ENCODE data around the gene KRT23. TPM values are rescaled to one million over a fixed set of nuclear protein-coding genes. Genes with fewer than 3 reads are reported as not detected.
A peak's percentile ranks its signal among the peaks of the same experiment; 100 is the strongest.

KRT23 gene
- total and polyA plus RNA-seq, 3 experiments from 2014 or later, result not detected

- no peaks in the 10 kb centered on the region for H3K4me1 ChIP-seq (ENCODE audit: insufficient read depth, low read length)
- DNase-seq, result no peak
These were observed 22.2 kb downstream of the KRT23 start for GRCh38 chr17:40915199-40915661.

GRCh38 chr17:40914075-40914855 lies 23.2 kb downstream of the KRT23 start:
- Mint-ChIP-seq H3K36me3 (no peaks in the 10 kb centered on the region), H3K27ac (no peak overlapping the region), H3K4me3 (no peak overlapping the region), H3K27me3 (peaks cover 18 to 31% of the 10 kb centered on the region in 2 donors), H3K4me1 (peaks cover 0 to 1% (median 0%) of the 10 kb centered on the region in 3 donors), H3K9me3 (no peaks in the 10 kb centered on the region)
- DNase-seq, result no peak
- no peaks in the 10 kb centered on the region for H3K9me3 ChIP-seq (ENCODE audit: low read length)
- H3K4me3 ChIP-seq (ENCODE audit: low read length), result no peak overlapping the region
- H3K4me1 ChIP-seq (ENCODE audit: insufficient read depth, low read length), result no peaks in the 10 kb centered on the region
- no peaks in the 10 kb centered on the region for H3K36me3 ChIP-seq (ENCODE audit: insufficient read depth, low read length)
- CTCF ChIA-PET, result interaction anchor here (0.6 to 1.8 kb wide), 3 partner anchors 732 to 748 kb away, joined by 3 to 6 read pairs (median 5); no protein-coding TSS in a partner anchor
- H3K27ac ChIP-seq (ENCODE audit: low read depth, low read length), result no peak overlapping the region
- POLR2A ChIA-PET, result no interaction called here
- H3K27me3 ChIP-seq (ENCODE audit: insufficient read depth, low read length, poor library complexity, severe bottlenecking), result no peaks in the 10 kb centered on the region

More at GRCh38 chr17:40915199-40915661, 22.2 kb downstream of the KRT23 start:
- H3K27ac ChIP-seq (ENCODE audit: low read depth, low read length), result no peak overlapping the region
- peak overlapping the region in 1 of 8 donors; percentile 24 for H3K27ac Mint-ChIP-seq
- no peaks in the 10 kb centered on the region for H3K36me3 ChIP-seq (ENCODE audit: insufficient read depth, low read length)
- H3K27me3 Mint-ChIP-seq, result peaks cover 19 to 37% of the 10 kb centered on the region in 2 donors
- CTCF ChIA-PET, result interaction anchor here (1.8 kb wide), 1 partner anchor 747 kb away, joined by 6 read pairs; no protein-coding TSS in a partner anchor
- H3K4me1 Mint-ChIP-seq, result no peaks in the 10 kb centered on the region
- H3K36me3 Mint-ChIP-seq, result no peaks in the 10 kb centered on the region
- no peaks in the 10 kb centered on the region for H3K9me3 Mint-ChIP-seq
- POLR2A ChIA-PET, result no interaction called here
- no peaks in the 10 kb centered on the region for H3K9me3 ChIP-seq (ENCODE audit: low read length)
- no peak overlapping the region for H3K4me3 ChIP-seq (ENCODE audit: low read length)
- H3K4me3 Mint-ChIP-seq, result no peak overlapping the region
- H3K27me3 ChIP-seq (ENCODE audit: insufficient read depth, low read length, poor library complexity, severe bottlenecking), result no peaks in the 10 kb centered on the region

GRCh38 chr17:40912486-40913210 lies 24.8 kb downstream of the KRT23 start:
- H3K4me3 Mint-ChIP-seq, result no peak overlapping the region
- no peak for DNase-seq
- H3K4me3 ChIP-seq (ENCODE audit: low read length), result no peak overlapping the region
- H3K27me3 Mint-ChIP-seq, result peaks cover 18 to 46% of the 10 kb centered on the region in 2 donors
- H3K9me3 Mint-ChIP-seq, result no peaks in the 10 kb centered on the region
- H3K27me3 ChIP-seq (ENCODE audit: insufficient read depth, low read length, poor library complexity, severe bottlenecking), result peaks cover 10% of the 10 kb centered on the region
- POLR2A ChIA-PET, result no interaction called here
- H3K36me3 Mint-ChIP-seq, result no peaks in the 10 kb centered on the region
- H3K4me1 Mint-ChIP-seq, result peaks cover 0 to 2% (median 0%) of the 10 kb centered on the region in 3 donors
- no peaks in the 10 kb centered on the region for H3K4me1 ChIP-seq (ENCODE audit: insufficient read depth, low read length)
- H3K36me3 ChIP-seq (ENCODE audit: insufficient read depth, low read length), result no peaks in the 10 kb centered on the region
- H3K27ac Mint-ChIP-seq, result no peak overlapping the region
- no peak overlapping the region for H3K27ac ChIP-seq (ENCODE audit: low read depth, low read length)
- no peaks in the 10 kb centered on the region for H3K9me3 ChIP-seq (ENCODE audit: low read length)
- CTCF ChIA-PET, result interaction anchor here (1.5 to 2.0 kb wide), 2 partner anchors 636 to 736 kb away, joined by 3 to 5 read pairs; no protein-coding TSS in a partner anchor

- Mint-ChIP-seq H3K36me3 (no peaks in the 10 kb centered on the region), H3K27me3 (peaks cover 14 to 58% of the 10 kb centered on the region in 2 donors), H3K9me3 (no peaks in the 10 kb centered on the region), H3K4me1 (peaks cover 0 to 2% (median 0%) of the 10 kb centered on the region in 3 donors), H3K27ac (peak overlapping the region in 1 of 8 donors; percentile 63), H3K4me3 (no peak overlapping the region)
- Histone ChIP-seq H3K9me3 (ENCODE audit: low read length) (no peaks in the 10 kb centered on the region), H3K27me3 (ENCODE audit: insufficient read depth, low read length, poor library complexity, severe bottlenecking) (peaks cover 10% of the 10 kb centered on the region), H3K27ac (ENCODE audit: low read depth, low read length) (no peak overlapping the region), H3K4me3 (ENCODE audit: low read length) (no peak overlapping the region), H3K36me3 (ENCODE audit: insufficient read depth, low read length) (no peaks in the 10 kb centered on the region), H3K4me1 (ENCODE audit: insufficient read depth, low read length) (no peaks in the 10 kb centered on the region)
- ChIA-PET CTCF (interaction anchor here (1.0 to 5.1 kb wide), 6 partner anchors 12 to 755 kb away, joined by 3 to 33 read pairs (median 5); no protein-coding TSS in a partner anchor), POLR2A (no interaction called here)
- no peak for DNase-seq
These were observed 27.0 kb downstream of the KRT23 start for GRCh38 chr17:40910441-40910841.

GRCh38 chr17:40909755-40910154 lies 27.7 kb downstream of the KRT23 start:
- H3K27me3 ChIP-seq (ENCODE audit: insufficient read depth, low read length, poor library complexity, severe bottlenecking), result peaks cover 10% of the 10 kb centered on the region
- no peak for DNase-seq
- peaks cover 17 to 60% of the 10 kb centered on the region in 2 donors for H3K27me3 Mint-ChIP-seq
- no peaks in the 10 kb centered on the region for H3K9me3 ChIP-seq (ENCODE audit: low read length)
- H3K36me3 Mint-ChIP-seq, result no peaks in the 10 kb centered on the region
- peaks cover 0 to 2% (median 0%) of the 10 kb centered on the region in 3 donors for H3K4me1 Mint-ChIP-seq
- H3K4me3 ChIP-seq (ENCODE audit: low read length), result no peak overlapping the region
- ChIA-PET POLR2A (no interaction called here), CTCF (interaction anchor here (1.0 to 5.1 kb wide), 6 partner anchors 399 to 756 kb away, joined by 3 to 33 read pairs (median 5); no protein-coding TSS in a partner anchor)
- no peaks in the 10 kb centered on the region for H3K4me1 ChIP-seq (ENCODE audit: insufficient read depth, low read length)
- no peaks in the 10 kb centered on the region for H3K36me3 ChIP-seq (ENCODE audit: insufficient read depth, low read length)
- H3K27ac ChIP-seq (ENCODE audit: low read depth, low read length), result no peak overlapping the region
- H3K9me3 Mint-ChIP-seq, result no peaks in the 10 kb centered on the region
- H3K4me3 Mint-ChIP-seq, result no peak overlapping the region
- H3K27ac Mint-ChIP-seq, result no peak overlapping the region

GRCh38 chr17:40909351-40909750 lies 28.1 kb downstream of the KRT23 start:
- H3K27ac Mint-ChIP-seq, result no peak overlapping the region
- ChIA-PET CTCF (interaction anchor here (1.0 to 5.1 kb wide), 6 partner anchors 399 to 756 kb away, joined by 3 to 33 read pairs (median 5); no protein-coding TSS in a partner anchor), POLR2A (no interaction called here)
- H3K4me1 Mint-ChIP-seq, result peaks cover 0 to 2% (median 0%) of the 10 kb centered on the region in 3 donors
- peaks cover 10% of the 10 kb centered on the region for H3K27me3 ChIP-seq (ENCODE audit: insufficient read depth, low read length, poor library complexity, severe bottlenecking)
- H3K27ac ChIP-seq (ENCODE audit: low read depth, low read length), result no peak overlapping the region
- peak; percentile 32 to 70 (median 52) for DNase-seq
- H3K4me3 ChIP-seq (ENCODE audit: low read length), result no peak overlapping the region
- no peaks in the 10 kb centered on the region for H3K36me3 Mint-ChIP-seq
- no peaks in the 10 kb centered on the region for H3K4me1 ChIP-seq (ENCODE audit: insufficient read depth, low read length)
- H3K27me3 Mint-ChIP-seq, result peaks cover 18 to 64% of the 10 kb centered on the region in 2 donors
- H3K9me3 ChIP-seq (ENCODE audit: low read length), result no peaks in the 10 kb centered on the region
- no peaks in the 10 kb centered on the region for H3K36me3 ChIP-seq (ENCODE audit: insufficient read depth, low read length)
- H3K9me3 Mint-ChIP-seq, result no peaks in the 10 kb centered on the region
- no peak overlapping the region for H3K4me3 Mint-ChIP-seq

GRCh38 chr17:40906613-40907012 lies 30.8 kb downstream of the KRT23 start:
- Mint-ChIP-seq H3K4me3 (no peak overlapping the region), H3K27me3 (peaks cover 15 to 59% of the 10 kb centered on the region in 2 donors), H3K36me3 (no peaks in the 10 kb centered on the region), H3K4me1 (peaks cover 0 to 2% (median 0%) of the 10 kb centered on the region in 3 donors), H3K27ac (no peak overlapping the region), H3K9me3 (no peaks in the 10 kb centered on the region)
- H3K36me3 ChIP-seq (ENCODE audit: insufficient read depth, low read length), result no peaks in the 10 kb centered on the region
- no peak overlapping the region for H3K4me3 ChIP-seq (ENCODE audit: low read length)
- no peak for DNase-seq
- CTCF ChIA-PET, result interaction anchor here (1.2 to 5.1 kb wide), 3 partner anchors 642 to 756 kb away, joined by 3 to 33 read pairs (median 5); no protein-coding TSS in a partner anchor
- H3K9me3 ChIP-seq (ENCODE audit: low read length), result no peaks in the 10 kb centered on the region
- peaks cover 10% of the 10 kb centered on the region for H3K27me3 ChIP-seq (ENCODE audit: insufficient read depth, low read length, poor library complexity, severe bottlenecking)
- no peaks in the 10 kb centered on the region for H3K4me1 ChIP-seq (ENCODE audit: insufficient read depth, low read length)
- no peak overlapping the region for H3K27ac ChIP-seq (ENCODE audit: low read depth, low read length)
- POLR2A ChIA-PET, result interaction anchor here (0.7 kb wide), 1 partner anchor 759 kb away, joined by 4 read pairs; no protein-coding TSS in a partner anchor

Data from CD8-positive, alpha-beta memory T cell (primary cell).